GM18526 (cell line): Measurements from ENCODE around the gene CGREF1.

Experiments used
- POLR2A ChIP-seq: IDR thresholded peaks from 3 replicates; pipeline ENCODE4 v1.6.1; 2011; ENCODE audit not compliant: insufficient read length; ENCODE audit errors: extremely low read depth

Gene CGREF1, protein sequence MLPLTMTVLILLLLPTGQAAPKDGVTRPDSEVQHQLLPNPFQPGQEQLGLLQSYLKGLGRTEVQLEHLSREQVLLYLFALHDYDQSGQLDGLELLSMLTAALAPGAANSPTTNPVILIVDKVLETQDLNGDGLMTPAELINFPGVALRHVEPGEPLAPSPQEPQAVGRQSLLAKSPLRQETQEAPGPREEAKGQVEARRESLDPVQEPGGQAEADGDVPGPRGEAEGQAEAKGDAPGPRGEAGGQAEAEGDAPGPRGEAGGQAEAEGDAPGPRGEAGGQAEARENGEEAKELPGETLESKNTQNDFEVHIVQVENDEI

GRCh38 chr2:27118525-27119329 is at the start of gene CGREF1:
CGREF1 (minus strand) TSS chr2:27119128; CDS start chr2:27104366, 14,762 bp downstream.
- TF ChIP-seq POLR2A = no peak

DNA sequence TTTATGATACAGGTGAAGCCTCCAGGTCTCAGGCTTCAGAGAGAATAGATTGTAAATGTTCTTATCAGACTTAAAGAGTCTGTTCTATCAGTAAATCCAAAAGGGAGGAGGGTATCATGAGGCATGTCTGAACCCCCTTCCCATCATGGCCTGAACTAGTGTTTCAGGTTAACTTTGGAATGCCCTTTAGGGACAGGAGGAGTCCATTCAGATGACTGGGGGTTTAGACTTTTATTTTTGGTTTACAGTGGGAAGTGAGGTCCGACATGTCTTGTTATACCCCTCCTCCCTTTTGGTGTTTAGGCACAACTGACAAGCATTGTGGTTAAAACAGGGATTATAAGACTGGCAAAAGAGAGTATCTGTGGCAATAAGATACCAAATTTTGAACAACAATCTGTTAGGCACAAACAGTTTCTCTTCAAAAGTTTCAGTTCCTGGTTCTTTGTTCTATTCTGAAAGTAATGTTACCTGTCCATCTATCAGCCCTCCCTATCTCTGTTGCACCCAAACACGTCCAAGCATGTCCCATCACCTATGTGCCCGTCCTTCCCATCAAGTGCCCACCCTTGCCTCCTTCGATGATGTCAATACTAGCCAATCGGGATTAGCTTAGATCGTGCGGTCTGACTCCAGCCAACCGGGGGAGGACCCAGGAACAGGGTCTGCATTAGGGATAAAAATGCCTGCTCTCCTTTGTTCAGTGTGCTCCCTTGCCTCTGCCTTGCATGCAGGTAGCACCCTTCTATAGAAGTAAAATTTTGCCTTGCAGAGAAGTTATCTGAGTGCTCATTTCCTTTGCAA is 46.2 kb upstream of the CGREF1 start:
- TF ChIP-seq POLR2A = no peak

- no peak for TF ChIP-seq POLR2A
Measured at GRCh38 chr2:27162151-27163121, 43.5 kb upstream of the CGREF1 start.

- TF ChIP-seq POLR2A = no peak
Measured at GRCh38 chr2:27160191-27160590, 41.3 kb upstream of the CGREF1 start.

DNA sequence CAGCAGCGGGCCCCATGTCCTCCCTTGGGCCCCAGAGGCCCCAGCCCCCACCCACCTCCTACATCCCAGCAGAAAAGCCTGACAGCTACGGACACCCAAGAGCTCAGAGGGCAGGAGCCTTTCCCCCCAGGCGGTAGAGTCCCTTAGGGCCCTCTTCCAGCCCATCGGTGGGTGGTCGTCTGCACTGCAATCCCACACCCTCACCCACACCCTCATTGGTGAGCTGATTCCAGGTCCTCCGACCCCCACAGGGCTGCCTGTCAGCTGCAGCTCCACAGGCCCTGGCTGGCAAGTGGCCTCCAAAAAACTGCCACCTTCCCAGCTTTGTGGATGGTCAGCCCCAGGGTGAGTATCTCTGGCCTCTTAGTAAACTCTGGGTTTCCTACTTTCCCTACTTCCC is 40.3 kb upstream of the CGREF1 start:
- TF ChIP-seq POLR2A = no peak

DNA sequence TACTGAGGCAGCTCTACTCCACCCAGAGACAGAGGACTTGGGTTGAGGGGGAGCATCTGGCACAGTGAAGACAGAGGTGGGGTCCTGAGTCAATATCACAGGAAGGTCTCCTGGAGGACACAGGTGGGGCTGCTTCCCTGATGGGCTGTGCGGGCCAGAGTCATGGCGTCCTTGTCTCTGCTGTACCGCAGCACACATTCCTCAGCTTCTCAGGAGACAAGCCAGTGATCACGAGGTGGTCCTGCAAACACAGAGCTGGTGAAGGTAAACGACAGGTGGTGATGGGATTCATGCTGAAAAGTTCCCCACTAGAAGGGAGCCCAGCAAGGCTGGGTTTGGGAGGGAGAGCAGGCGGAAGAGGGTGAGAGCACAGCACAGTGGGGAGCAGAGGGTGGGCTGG is 39.5 kb upstream of the CGREF1 start:
- TF ChIP-seq POLR2A = no peak

DNA sequence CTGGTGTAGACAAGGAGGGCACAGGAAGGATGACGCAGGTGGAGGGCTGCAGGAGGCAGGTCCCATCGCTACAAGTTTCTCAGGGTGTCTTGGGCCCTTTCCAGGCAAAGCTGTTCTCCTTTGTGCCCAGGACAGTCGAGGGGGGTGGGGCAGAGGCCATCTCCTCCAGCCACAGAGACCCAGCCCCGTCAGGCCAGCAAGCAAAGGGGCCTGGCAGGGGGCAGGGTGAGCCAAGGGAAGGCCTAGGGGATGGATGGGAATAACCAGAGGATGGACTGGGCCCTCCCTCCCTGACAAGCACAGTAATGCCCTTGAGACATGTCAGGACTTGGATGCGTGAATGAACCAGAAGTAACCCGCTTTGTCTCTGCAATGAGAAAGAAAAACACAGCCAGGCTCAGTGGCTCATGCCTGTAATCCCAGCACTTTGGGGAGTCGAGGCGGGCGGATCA is 36.2 kb upstream of the CGREF1 start:
- TF ChIP-seq POLR2A = no peak

GRCh38 chr2:27154488-27154887 is 35.6 kb upstream of the CGREF1 start:
- TF ChIP-seq POLR2A = no peak

GRCh38 chr2:27152796-27153464 is 34.0 kb upstream of the CGREF1 start:
- TF ChIP-seq POLR2A = no peak

GRCh38 chr2:27152102-27152795 is 33.3 kb upstream of the CGREF1 start:
- no peak for TF ChIP-seq POLR2A

DNA sequence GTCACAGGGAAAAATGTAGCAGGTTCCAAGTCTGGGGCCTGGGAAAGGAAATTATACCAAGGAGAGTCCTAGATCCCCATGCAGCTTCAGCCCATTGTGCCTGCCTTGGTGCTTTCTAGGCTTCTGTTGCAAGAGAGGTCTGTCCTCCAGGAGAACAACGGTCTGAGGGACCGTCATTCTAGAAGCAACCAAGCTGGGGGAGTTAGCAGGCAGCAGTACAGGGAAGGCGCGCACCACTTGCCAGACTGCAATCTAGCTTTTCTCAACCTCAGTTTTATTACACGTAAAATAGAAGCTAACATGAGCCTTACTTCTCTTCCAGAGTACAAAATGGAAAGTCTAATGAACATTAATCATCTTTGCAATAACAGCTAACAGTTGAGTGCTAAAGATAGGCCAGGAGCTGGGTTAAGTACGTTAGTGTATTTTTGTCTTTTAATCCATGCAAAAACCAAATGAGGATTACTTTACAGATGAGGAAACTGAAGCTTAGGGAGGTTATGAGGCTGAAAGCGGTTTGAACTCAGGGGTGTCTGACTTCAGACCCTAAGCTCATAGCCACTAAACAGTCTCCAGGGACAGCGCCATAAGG is 31.8 kb upstream of the CGREF1 start:
- TF ChIP-seq POLR2A = no peak

DNA sequence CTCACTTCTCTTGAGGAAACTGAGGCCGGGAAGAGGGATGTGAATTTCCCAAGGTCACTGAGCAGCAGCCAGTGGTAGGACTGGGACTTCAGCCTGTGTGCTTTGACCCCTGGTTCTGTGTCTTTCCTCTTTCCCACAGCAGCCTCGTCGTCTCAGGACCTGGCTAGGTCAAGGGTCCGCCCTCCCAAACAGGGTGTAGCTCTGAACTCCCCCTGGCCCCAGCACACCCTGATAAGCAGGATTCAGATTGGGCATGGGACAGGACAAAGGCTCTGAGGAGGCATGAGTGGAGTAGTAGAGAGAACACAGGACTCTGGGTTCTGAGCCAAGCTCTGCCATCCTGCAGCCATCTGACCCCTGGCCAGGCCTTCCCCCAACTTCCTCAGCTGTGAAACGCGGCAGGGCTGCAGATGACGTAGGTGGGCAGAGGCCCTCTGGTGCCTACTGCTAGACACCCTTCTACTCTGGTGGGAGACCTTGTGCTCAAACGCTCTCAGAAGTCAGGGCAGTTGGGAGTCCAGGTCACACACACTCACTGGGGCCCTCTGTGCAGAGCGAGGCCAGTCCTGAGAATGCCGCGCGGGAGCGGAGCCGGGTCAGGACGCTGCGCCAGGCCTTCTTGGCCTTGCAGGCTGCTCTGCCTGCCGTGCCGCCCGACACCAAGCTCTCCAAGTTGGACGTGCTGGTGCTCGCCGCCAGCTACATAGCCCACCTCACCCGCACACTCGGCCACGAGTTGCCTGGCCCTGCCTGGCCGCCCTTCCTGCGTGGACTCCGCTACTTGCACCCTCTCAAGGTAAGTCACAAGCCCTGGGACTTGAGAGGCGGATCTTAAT is 30.9 kb upstream of the CGREF1 start:
- no peak for TF ChIP-seq POLR2A
